Measurements from ENCODE around the gene TRAPPC1.
A peak's percentile ranks its signal among the peaks of the same experiment; 100 is the strongest.
"Not testable (repeated sequence)": the region's sequence is repeated elsewhere in the genome, so short reads cannot be mapped to it uniquely, and the experiment has no call there.

The TRAPPC1 gene

GRCh38 chr17:7931709-7932482 lies at the start of gene TRAPPC1, which contains the start of gene CNTROB:
TRAPPC1 (minus strand) TSS chr17:7931946; CDS start chr17:7931829, 117 bp downstream.
CNTROB (plus strand) TSS chr17:7932206; CDS start chr17:7933080, 874 bp downstream.
- DNase-seq: peak; percentile 99

- no peak for DNase-seq
Measured at GRCh38 chr17:7977805-7978204, 46.1 kb upstream of the TRAPPC1 start.

GRCh38 chr17:7977039-7977438 lies 45.3 kb upstream of the TRAPPC1 start:
- no peak for DNase-seq

- no peak for DNase-seq
Measured at GRCh38 chr17:7974638-7975131, 42.9 kb upstream of the TRAPPC1 start.

GRCh38 chr17:7972131-7972785 lies 40.5 kb upstream of the TRAPPC1 start:
- no peak for DNase-seq

GRCh38 chr17:7971651-7972050 lies 39.9 kb upstream of the TRAPPC1 start:
- no peak for DNase-seq

- DNase-seq: no peak
Measured at GRCh38 chr17:7969433-7969832, 37.7 kb upstream of the TRAPPC1 start.

- no peak for DNase-seq
Measured at GRCh38 chr17:7967751-7968150, 36.0 kb upstream of the TRAPPC1 start.

GRCh38 chr17:7961421-7961820 lies 29.7 kb upstream of the TRAPPC1 start:
- DNase-seq: no peak

- DNase-seq: no peak
Measured at GRCh38 chr17:7959503-7960253, 27.9 kb upstream of the TRAPPC1 start.

GRCh38 chr17:7956228-7956965 lies 24.7 kb upstream of the TRAPPC1 start:
- no peak for DNase-seq

- DNase-seq: no peak
Measured at GRCh38 chr17:7955414-7956227, 23.9 kb upstream of the TRAPPC1 start.

GRCh38 chr17:7953266-7953665 lies 21.5 kb upstream of the TRAPPC1 start:
- not testable (repeated sequence) for DNase-seq

- DNase-seq: peak; percentile 18 to 32
Measured at GRCh38 chr17:7951143-7951792, 19.5 kb upstream of the TRAPPC1 start.

GRCh38 chr17:7950578-7950977 lies 18.8 kb upstream of the TRAPPC1 start:
- DNase-seq: no peak

GRCh38 chr17:7947651-7948050 lies 15.9 kb upstream of the TRAPPC1 start:
- no peak for DNase-seq

- no peak for DNase-seq
Measured at GRCh38 chr17:7946441-7946840, 14.7 kb upstream of the TRAPPC1 start.

- no peak for DNase-seq
Measured at GRCh38 chr17:7945651-7946050, 13.9 kb upstream of the TRAPPC1 start.

GRCh38 chr17:7944326-7944725 lies 12.6 kb upstream of the TRAPPC1 start:
- DNase-seq: no peak

GRCh38 chr17:7943291-7943690 lies 11.5 kb upstream of the TRAPPC1 start:
- no peak for DNase-seq

- DNase-seq: no peak
Measured at GRCh38 chr17:7940743-7941142, 9.0 kb upstream of the TRAPPC1 start.
